GM21526 (cell line): ENCODE measurements around the gene CDC14A.
"Not testable (repeated sequence)": the region's sequence is repeated elsewhere in the genome, so short reads cannot be mapped to it uniquely, and the experiment has no call there.

ENCODE experiments used
- ATAC-seq: cut with Tn5 transposase; IDR thresholded peaks from one replicate; pipeline ENCODE4 v1.9.1; 2021; ENCODE audit warnings: moderate library complexity; ENCODE audit not compliant: unreplicated experiment, low FRiP score

The CDC14A gene

DNA sequence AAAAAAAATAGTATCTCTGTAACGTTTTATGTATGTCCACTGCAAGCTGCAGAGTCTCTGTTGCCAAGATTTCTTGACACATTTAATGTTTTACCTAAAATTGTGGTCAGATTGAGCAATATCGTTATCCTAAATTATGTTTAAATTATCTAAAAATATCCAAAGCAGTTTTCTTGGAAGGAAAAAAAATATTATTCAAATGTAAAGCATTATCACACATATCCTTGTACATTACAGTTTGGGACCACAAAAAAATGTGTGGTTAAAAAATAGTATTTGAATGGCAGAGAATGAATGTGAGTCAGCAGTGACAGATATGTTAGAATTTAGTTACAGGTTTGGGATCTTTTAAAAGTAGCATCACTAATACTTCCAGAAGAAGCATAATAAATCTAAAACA lies 21.2 kb upstream of the CDC14A start:
- ATAC-seq: not testable (repeated sequence)

DNA sequence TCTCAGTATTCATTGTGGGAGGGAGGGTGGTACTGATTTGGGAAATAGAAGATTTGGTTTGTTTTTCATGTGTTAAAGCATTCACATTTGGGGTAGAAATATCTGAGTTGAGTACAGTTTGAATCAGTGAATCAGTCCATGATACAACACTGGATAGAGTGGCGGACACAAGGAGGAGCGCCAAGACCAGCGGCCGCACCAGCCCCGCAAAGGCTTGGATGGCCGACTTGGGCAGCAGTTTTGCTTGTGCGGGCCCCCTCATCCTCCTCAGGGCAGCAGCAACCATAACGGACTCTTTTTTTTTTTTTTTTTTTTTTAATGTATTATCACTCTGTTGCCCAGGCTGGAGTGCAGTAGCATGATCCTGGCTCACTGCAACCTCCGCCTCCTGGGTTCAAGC lies 20.0 kb upstream of the CDC14A start:
- no peak for ATAC-seq

DNA sequence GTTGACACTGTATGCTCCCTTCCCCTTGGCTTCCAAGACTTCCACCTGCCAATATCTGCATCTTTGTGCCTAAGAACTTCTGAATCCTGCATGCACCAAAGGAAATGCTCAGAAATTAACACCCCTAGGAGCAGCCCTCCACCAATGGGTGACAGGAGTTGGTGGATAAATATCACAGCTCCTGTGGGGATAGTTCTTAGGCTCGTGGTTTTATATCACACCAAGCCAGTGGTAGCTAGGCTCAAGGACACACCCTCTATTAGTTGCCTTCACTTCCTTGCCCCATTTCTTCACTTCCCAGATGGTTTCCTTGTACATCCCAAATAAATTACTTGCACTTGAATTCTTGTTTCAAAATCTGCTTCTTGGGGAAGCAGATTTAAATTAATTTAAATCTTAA lies 16.9 kb upstream of the CDC14A start:
- no peak for ATAC-seq

DNA sequence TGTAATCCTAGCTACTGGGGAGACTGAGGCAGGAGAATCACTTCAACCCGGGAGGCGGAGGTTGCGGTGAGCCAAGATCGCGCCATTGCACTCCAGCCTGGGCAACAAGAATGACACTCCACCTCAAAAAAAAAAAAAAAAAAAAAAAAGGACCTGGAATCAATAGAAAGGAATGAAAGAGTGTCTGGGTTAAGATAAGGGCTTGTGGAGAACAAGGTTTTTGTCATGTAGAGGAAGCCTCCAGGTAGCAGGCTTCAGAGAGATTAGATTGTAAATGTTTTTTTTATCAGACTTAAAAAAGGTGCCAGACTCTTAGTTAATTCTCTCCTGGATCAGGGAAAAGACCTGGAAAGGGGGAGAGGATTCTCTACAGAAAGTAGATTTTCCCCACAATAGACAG lies 14.4 kb upstream of the CDC14A start:
- ATAC-seq: not testable (repeated sequence)

DNA sequence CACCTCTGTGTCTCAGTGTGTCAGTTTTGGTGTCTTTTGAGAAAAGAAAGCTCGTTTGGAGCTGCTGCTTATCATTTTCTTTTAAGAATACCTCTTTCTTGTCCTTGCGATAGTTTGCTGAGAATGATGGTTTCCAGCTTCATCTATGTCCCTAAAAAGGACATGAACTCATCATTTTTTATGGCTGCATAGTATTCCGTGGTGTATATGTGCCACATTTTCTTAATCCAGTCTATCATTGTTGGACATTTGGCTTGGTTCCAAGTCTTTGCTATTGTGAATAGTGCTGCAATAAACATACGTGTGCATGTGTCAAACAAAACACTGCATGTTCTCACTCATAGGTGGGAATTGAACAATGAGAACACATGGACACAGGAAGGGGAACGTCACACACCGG lies 12.6 kb upstream of the CDC14A start:
- ATAC-seq: not testable (repeated sequence)

DNA sequence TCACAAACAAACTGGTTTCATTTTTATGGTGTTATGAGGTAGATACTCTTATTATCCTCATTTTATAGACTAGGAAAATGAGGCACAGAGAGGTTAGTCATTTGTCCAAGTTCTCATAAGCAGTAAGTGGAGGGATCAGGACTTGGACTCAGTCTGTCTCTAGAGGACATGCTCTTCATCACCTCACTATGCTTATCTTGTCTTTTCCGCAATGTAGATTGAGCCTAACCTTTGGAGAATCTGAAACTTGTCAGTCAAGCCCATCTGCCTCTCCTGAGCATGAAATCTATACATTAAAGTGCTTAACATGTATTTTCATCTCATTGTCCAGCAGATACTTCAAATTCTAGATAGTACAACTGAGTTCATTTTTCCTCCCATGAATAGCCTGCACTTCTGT lies 11.8 kb upstream of the CDC14A start:
- ATAC-seq: no peak

DNA sequence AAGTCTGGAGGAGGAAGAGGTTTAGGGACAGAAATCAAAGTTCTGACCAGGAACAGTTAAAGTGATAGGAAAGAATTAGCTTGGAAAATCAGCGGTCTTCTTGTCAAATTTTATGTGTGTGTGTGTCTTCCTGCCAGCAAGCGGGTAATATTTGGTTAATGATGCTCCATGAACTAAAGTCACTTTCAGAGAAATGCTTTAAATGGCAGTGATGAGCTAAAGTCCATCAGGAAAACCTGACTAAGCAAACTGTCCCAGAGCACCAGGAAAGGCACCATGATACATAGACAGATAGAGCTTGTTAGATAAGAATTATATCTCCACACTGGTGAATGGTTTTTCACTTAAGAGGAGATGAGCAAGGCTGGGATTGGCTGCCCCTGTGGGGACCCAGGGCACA lies 10.0 kb upstream of the CDC14A start:
- ATAC-seq: no peak

DNA sequence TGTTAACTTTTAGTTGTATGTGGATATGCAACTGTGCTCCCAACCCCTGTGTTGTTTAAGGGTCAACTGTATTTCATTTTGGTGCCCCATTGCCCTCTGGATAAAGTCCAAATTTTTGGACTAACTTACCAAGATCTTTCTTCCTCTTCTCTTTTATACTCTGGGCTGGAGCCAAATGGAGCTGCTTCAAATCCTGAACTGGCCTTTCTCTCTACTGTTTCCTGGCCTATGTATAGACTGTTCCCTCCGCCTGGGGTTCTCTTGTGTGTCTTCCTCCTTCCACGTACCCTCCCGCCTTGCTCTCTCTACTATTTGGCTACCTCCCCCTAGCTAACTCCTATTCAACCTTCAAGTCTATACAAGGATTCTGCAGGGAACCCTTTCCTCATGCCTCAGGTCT lies 8.4 kb upstream of the CDC14A start:
- ATAC-seq: no peak

DNA sequence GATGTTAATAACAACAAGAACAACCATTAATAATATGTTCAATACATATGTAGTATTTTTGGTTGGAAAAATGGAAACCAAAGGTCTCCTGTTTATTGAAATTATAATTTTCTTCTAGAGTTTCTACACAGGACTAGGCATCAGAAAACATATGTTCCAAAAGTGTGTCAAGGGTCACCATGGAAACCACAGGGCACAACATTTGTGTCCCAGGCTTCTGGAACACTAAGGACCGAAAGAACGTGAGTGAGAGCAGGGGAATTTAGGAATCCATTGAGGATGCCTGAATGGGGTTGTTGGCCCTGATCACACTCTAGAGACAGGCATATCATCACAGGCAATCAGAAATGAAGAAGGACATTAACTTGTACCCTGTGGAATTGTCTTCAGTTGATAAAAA lies 7.5 kb upstream of the CDC14A start:
- ATAC-seq: no peak

DNA sequence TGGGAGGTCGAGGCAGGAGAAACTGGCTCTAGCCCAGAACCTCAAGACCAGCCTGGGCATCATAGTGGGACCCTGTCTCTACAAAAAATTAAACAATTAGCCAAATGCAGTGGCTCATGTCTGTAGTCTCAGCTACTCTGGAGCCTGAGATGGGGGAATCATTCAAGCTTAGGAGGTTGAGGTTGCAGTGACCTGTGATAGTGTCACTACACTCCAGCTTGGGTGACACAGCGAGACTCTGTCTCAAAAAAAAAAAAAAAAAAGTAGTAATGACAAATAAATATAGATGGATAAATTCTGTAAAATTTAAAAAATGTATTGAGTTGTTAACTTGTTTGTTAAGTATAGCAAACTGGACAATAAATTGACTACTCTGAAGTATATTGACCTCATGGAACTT lies 5.9 kb upstream of the CDC14A start:
- ATAC-seq: no peak

DNA sequence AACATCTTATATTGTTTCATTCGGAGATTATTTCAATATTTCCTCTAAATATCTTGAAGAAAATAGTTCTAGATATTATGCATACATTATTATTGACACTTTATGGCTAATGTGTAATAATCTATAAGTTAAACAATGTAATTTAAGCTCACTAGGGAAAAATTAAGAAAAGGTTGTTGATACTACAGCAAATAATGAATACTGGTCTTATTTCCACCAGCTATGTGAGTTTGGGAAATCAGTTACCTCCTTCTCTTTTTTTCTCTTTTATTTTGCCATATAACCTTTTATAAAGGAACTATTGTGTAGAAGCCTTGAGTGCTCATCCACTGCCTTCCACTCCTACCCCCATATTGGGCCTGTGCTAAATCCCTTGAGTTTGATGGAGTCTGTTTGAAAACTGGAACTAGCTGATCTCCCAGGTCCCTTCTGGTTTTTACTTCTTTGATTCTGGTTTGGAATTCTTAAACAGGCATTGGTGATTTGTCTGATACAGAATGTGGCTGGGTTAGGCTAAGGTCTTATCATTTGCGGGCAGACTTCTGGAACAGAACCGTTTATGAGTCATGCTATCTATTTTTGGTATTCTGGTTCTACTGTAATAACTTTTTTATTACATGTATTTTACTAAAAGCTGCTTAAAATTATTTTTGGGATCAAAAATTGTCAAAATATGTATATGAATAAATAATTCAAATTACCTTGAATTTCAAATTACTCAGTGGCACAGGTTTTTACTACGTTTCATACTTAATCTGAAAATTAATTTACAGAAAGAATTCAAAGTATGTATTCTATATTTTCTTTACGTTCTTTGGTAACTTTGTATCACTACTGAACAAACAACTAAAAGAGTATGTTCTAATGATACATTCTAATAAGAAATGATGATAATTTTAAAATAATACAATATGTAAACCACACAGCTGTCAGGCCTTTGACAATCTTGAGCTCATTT lies 5.0 kb upstream of the CDC14A start:
- ATAC-seq: no peak

DNA sequence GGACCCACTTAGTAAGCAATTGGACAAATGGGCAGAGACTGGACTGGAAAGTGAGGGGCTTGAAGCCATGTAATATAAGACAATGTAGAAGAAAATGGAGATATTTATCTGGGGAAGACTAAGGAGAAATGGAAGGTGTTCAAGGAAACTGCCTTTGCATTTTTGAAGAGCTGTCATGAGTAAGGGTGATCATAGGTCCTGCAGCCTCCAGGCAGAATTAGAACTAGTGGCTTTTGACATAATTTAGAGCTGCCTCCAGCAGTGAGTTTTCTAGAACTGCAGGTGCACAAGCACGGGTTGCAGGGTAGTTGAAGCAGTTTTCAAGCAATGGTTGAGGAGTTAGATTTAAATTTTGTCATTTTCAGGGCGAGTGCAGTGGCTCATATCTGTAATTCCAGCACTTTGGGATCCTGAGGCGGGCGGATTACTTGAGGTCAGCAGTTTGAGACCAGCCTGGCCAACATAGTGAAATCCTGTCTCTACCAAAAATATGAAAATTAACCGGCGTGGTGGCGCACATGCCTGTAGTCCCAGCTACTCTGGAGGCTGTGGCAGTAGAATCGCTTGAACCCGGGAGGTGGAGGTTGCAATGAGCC lies 3.7 kb upstream of the CDC14A start:
- no peak for ATAC-seq

DNA sequence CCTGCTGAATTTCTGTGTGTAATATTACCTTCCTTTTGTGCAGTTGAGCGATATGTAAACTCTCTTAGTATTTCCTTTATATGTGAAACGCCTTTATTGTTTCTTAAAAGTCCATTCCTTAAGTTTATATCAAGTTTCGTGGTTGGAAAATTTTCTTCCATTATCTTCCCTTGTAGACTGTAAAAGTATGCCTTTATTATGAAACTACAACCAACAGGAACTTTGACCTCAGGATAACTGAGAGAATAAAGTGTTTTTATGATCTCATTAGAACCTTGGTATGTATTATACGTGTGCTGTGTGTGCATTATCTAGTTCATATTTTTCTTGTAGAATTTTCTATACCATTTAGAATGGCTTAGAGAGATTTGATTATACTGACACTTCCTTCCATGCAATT lies 3.1 kb upstream of the CDC14A start:
- no peak for ATAC-seq

DNA sequence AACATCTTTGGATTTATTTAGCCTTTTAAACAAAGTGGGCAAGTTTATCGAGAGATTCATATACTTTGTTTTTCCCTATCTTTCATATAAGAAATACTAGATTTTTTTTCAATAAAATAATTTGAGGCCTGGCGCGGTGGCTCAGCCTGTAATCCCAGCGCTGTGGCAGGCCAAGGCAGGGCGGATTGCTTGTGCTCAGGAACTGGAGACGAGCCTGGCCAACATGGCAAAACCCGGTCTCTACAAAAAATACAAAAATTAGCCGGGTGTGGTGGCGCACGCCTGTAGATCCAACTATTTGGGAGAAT lies 1.6 kb upstream of the CDC14A start:
- ATAC-seq: no peak

DNA sequence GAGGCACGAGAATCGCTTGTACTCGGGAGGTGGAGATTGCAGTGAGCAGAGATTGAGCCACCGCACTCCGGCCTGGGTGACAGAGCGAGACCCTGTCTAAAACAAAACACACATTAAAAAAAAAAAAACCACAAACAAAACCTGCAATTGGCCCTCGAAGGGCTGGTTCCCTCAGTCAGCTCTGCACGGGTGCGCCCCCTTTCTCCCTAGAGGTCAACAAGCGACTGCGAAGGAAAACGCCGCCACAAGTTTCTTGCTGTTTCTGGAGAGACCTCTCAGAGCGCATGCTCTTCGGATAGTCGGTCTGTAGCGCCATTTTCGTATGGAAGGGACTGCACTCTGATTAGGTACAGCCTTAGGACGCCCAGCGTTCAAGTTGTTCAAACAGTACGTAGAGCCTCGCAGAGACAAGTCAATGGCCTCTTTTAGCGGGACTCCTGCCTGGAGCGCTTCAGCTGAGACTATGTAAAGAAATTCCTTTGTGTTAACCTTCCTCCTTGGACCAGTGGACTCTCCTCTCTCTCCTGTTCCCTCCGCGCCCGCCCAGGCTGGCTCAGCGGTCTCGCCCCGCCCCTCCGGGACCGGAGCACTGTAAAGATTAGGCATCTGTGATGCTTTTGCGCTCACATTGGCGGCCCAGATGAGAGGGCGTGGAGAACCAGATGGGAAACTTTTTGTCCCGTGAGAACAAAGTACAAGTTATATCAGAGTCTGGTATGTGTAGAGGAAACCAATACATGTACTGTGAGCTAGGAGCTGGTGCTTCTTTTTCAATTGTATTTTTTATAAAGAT lies 1.0 kb upstream of the CDC14A start:
- ATAC-seq: peak; percentile 67

DNA sequence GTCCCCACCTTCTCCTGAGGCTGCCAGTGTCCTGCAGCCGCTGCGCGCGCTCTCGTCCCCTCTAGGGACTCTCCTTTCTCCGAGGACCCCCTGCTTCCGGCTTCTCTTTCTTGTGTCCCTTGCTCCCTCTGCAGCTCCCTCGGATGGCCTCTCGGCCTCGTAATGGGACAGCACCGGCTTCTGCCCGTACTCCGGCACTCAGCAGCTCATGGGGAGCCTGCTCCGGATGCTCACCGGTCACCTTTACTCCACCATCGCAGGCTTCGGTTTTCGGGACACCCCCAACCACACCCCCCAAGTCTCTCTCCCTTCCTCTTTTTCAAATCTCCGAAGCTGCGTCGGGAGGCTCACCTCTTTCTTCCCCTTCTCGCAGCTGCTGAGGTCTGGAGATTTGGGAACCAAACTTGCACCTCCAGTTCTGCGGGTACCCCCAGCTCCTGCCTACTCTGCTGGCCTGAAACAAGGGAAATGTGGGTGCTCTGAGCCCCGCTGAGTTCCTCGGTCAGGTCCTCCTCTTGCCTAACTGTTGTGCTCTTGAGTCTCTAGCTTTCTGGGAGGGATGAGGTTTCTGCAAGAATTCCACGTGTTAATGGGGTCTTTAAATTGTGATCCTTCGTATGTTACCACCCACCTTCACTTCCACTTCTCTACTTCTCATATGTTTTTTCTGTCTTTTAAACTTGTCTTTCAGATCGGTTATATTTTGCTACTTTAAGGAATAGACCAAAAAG lies 930 bp downstream of the CDC14A start:
- peak; percentile 32 for ATAC-seq

DNA sequence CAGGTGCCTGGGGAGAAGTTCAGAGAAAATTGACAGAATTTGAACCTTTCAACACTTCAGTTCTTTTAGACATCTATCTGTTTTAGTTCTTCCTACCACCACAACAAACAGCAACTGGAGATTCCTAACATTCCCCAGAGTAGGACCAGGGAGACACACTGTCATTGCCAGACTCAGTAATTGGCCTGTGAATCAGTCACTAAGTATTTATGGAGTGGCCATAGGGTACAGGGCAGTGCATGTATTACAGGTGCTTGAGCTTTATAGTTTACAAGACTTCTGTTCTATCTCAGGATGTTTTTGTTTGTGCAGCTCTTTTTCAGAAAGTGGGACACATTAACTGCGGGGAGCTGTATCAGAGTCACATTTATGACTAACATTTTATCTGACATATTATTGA lies 1.7 kb downstream of the CDC14A start:
- no peak for ATAC-seq

DNA sequence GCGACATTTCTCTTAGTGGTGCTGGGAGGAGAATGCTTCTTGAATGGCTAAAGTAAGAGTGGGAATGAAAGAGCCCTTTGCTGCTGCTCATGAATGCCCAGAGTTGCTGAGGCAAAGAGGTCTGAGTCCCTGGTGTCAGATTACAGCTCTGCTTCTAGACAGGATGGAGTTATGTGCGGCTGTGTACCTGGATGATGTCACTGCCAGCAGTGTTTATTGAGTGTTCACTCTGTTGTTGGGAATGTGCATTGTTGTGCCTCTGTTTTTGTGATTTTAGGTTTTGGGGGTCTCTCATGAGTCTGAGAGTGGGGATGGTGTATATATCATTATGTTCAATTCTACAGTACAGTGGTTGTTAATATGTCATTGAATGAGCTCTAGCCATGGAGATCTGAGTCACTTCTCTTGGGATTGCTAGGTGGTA lies 2.7 kb downstream of the CDC14A start:
- no peak for ATAC-seq

DNA sequence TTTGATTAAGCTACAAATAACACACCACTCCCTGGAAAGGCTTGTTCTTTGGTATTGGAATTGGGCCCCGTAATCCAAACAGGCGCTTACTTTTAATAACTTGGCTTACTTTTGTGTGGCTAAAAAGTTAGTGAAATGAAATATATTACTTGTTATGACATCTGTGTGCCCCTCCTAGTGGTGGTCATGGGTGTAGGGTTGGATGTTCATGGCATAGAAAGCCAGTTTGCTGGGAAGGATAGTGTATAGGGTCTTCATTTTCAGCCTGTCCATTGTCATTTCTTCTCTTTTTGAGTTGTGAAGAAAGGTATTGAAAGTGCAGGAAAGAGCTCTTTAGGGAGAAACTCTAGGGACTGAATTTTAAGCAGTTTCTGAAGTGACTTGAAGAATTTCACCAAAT lies 5.9 kb downstream of the CDC14A start:
- ATAC-seq: no peak

DNA sequence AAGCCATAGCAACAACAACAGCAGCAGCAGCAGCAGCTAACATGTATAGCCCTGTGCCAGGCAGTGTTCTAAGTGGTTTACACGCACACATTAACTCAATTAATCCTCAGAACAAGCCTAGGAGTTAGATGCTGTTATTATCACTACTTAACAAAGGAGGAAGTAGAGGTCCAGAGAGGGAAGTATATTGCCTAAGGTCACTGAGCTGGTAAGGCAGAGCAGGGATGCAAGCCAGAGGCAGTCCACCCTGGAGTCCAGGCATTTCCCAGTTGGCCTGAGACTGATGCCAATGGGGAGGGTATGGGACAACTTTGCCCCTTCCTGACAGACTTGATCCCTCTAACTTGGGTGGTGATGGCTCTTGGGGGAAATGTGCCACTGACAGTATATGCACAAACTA lies 6.8 kb downstream of the CDC14A start:
- ATAC-seq: no peak
